ENCODE measurements around the gene PDGFRB. TPM values are rescaled to one million over a fixed set of nuclear protein-coding genes. Genes with fewer than 3 reads are reported as not detected.

Gene PDGFRB
- total and polyA plus RNA-seq, 2 donors (not counting 1 experiment from before 2014, with no cell fraction given) = 231 to 347 TPM

GRCh38 chr5:150173161-150173560 is 17.5 kb upstream of the PDGFRB start:
- H3K9me3 ChIP-seq (ENCODE audit: control insufficient read depth, insufficient read depth, low read depth, low read length) = no peaks in the 10 kb centered on the region
- H3K9ac ChIP-seq (ENCODE audit: insufficient read depth, low read length) = no peak overlapping the region
- no peaks in the 10 kb centered on the region for H3K36me3 ChIP-seq (ENCODE audit: control insufficient read depth, insufficient read depth, low read length)
- H3K4me3 ChIP-seq (replicated peaks in 1 of 4; ENCODE audit: control extremely low read depth in 1 of 4, insufficient read depth in 1 of 4, low read depth in 3 of 4, low read length in 4 of 4) = no peak overlapping the region
- no peak overlapping the region for H3K4me2 ChIP-seq (ENCODE audit: extremely low read depth, insufficient read depth, low read length)
- no peaks in the 10 kb centered on the region for H4K20me1 ChIP-seq (ENCODE audit: control insufficient read depth, extremely low read depth, insufficient read depth, low read length)
- TF ChIP-seq CTCF (conservative IDR thresholded peaks at IDR 0.05 in 1 of 2, IDR thresholded peaks at IDR 0.05 in 1 of 2; ENCODE audit: low read depth in 1 of 2, low read length in 2 of 2) (no peak), EZH2 (IDR thresholded peaks at IDR 0.05; ENCODE audit: low read length, missing control alignments) (no peak)
- peaks cover 20% of the 10 kb centered on the region for H3K27me3 ChIP-seq (ENCODE audit: control insufficient read depth, insufficient read depth, low read length)
- DNase-seq (ENCODE audit: low read depth in 2 of 2) = no peak
- no peaks in the 10 kb centered on the region for H3K79me2 ChIP-seq (ENCODE audit: control insufficient read depth, insufficient read depth, low read length)
- no peak overlapping the region for H3K27ac ChIP-seq (ENCODE audit: insufficient read depth, low read length)
- H3K4me1 ChIP-seq (ENCODE audit: control insufficient read depth, extremely low read depth, insufficient read depth, low read length) = no peaks in the 10 kb centered on the region
- H2AFZ ChIP-seq (ENCODE audit: low read length) = no peak overlapping the region

- Histone ChIP-seq H3K9ac (ENCODE audit: insufficient read depth, low read length) (no peak overlapping the region), H3K27ac (ENCODE audit: insufficient read depth, low read length) (no peak overlapping the region), H3K4me2 (ENCODE audit: extremely low read depth, insufficient read depth, low read length) (no peak overlapping the region), H4K20me1 (ENCODE audit: control insufficient read depth, extremely low read depth, insufficient read depth, low read length) (no peaks in the 10 kb centered on the region), H3K9me3 (ENCODE audit: control insufficient read depth, insufficient read depth, low read depth, low read length) (no peaks in the 10 kb centered on the region), H3K4me1 (ENCODE audit: control insufficient read depth, extremely low read depth, insufficient read depth, low read length) (no peaks in the 10 kb centered on the region), H3K27me3 (ENCODE audit: control insufficient read depth, insufficient read depth, low read length) (peaks cover 20% of the 10 kb centered on the region), H2AFZ (ENCODE audit: low read length) (no peak overlapping the region), H3K79me2 (ENCODE audit: control insufficient read depth, insufficient read depth, low read length) (no peaks in the 10 kb centered on the region), H3K4me3 (replicated peaks in 1 of 4; ENCODE audit: control extremely low read depth in 1 of 4, insufficient read depth in 1 of 4, low read depth in 3 of 4, low read length in 4 of 4) (no peak overlapping the region), H3K36me3 (ENCODE audit: control insufficient read depth, insufficient read depth, low read length) (no peaks in the 10 kb centered on the region)
- TF ChIP-seq CTCF (conservative IDR thresholded peaks at IDR 0.05 in 1 of 2, IDR thresholded peaks at IDR 0.05 in 1 of 2; ENCODE audit: low read depth in 1 of 2, low read length in 2 of 2) (no peak), EZH2 (IDR thresholded peaks at IDR 0.05; ENCODE audit: low read length, missing control alignments) (no peak)
- DNase-seq (ENCODE audit: low read depth in 2 of 2) = no peak
Measured at GRCh38 chr5:150172556-150172955, 16.9 kb upstream of the PDGFRB start.

GRCh38 chr5:150172145-150172544 is 16.5 kb upstream of the PDGFRB start:
- no peaks in the 10 kb centered on the region for H4K20me1 ChIP-seq (ENCODE audit: control insufficient read depth, extremely low read depth, insufficient read depth, low read length)
- no peak overlapping the region for H3K27ac ChIP-seq (ENCODE audit: insufficient read depth, low read length)
- no peak overlapping the region for H2AFZ ChIP-seq (ENCODE audit: low read length)
- no peaks in the 10 kb centered on the region for H3K79me2 ChIP-seq (ENCODE audit: control insufficient read depth, insufficient read depth, low read length)
- no peak for TF ChIP-seq EZH2 (IDR thresholded peaks at IDR 0.05; ENCODE audit: low read length, missing control alignments)
- TF ChIP-seq CTCF (conservative IDR thresholded peaks at IDR 0.05 in 1 of 2, IDR thresholded peaks at IDR 0.05 in 1 of 2; ENCODE audit: low read depth in 1 of 2, low read length in 2 of 2) = no peak
- no peak overlapping the region for H3K4me2 ChIP-seq (ENCODE audit: extremely low read depth, insufficient read depth, low read length)
- H3K4me3 ChIP-seq (replicated peaks in 1 of 4; ENCODE audit: control extremely low read depth in 1 of 4, insufficient read depth in 1 of 4, low read depth in 3 of 4, low read length in 4 of 4) = no peak overlapping the region
- peaks cover 20% of the 10 kb centered on the region for H3K27me3 ChIP-seq (ENCODE audit: control insufficient read depth, insufficient read depth, low read length)
- H3K9me3 ChIP-seq (ENCODE audit: control insufficient read depth, insufficient read depth, low read depth, low read length) = no peaks in the 10 kb centered on the region
- DNase-seq (ENCODE audit: low read depth in 2 of 2) = peak; percentile 31 to 78
- no peaks in the 10 kb centered on the region for H3K4me1 ChIP-seq (ENCODE audit: control insufficient read depth, extremely low read depth, insufficient read depth, low read length)
- no peaks in the 10 kb centered on the region for H3K36me3 ChIP-seq (ENCODE audit: control insufficient read depth, insufficient read depth, low read length)
- H3K9ac ChIP-seq (ENCODE audit: insufficient read depth, low read length) = no peak overlapping the region

Measured in fibroblast of lung (primary cell).